Neural progenitor cell (in vitro differentiated cells): Measurements from ENCODE around the gene ANGPTL2. TPM values are rescaled to one million over a fixed set of nuclear protein-coding genes. Genes with fewer than 3 reads are reported as not detected.

Experiments
- DNase-seq: peaks from one replicate; pipeline ENCODE4 v3.0.0-alpha.2; 2016; ENCODE audit warnings: low spot score
- H2AFZ ChIP-seq: fragments of 200-600 bp; sonication (generic); replicated peaks from 2 replicates; pipeline ENCODE4 v1.6.1; 2016; ENCODE audit warnings: antibody characterized with exemption
- H3F3A ChIP-seq: fragments of 200-600 bp; sonication (generic); 2 replicates; pipeline ENCODE4 v1.6.1; 2016; ENCODE audit warnings: antibody characterized with exemption, low read depth
- H3K27ac ChIP-seq: fragments of 200-600 bp; sonication (generic); 2 replicates; pipeline ENCODE4 v1.5.1; 2016; ENCODE audit warnings: mild to moderate bottlenecking
- H3K27me3 ChIP-seq: fragments of 200-600 bp; sonication (generic); 2 replicates; pipeline ENCODE4 v1.6.1; 2016; ENCODE audit warnings: mild to moderate bottlenecking, moderate library complexity
- H3K36me3 ChIP-seq: fragments of 200-600 bp; sonication (generic); 2 replicates; pipeline ENCODE4 v1.5.1; 2016
- H3K4me1 ChIP-seq: fragments of 200-600 bp; sonication (generic); 2 replicates; pipeline ENCODE4 v1.6.1; 2016; ENCODE audit warnings: mixed run types
- H3K4me2 ChIP-seq: fragments of 200-600 bp; sonication (generic); 2 replicates; pipeline ENCODE4 v1.6.1; 2016
- H3K4me3 ChIP-seq: fragments of 200-600 bp; sonication (generic); 2 replicates; pipeline ENCODE4 v1.5.1; 2016
- H3K79me2 ChIP-seq: fragments of 200-600 bp; sonication (generic); 2 replicates; pipeline ENCODE4 v1.6.1; 2016; ENCODE audit warnings: low read depth
- H3K9ac ChIP-seq: fragments of 200-600 bp; sonication (generic); 2 replicates; pipeline ENCODE4 v1.6.1; 2016
- H3K9me3 ChIP-seq: fragments of 200-600 bp; sonication (generic); 2 replicates; pipeline ENCODE4 v1.5.1; 2016; ENCODE audit warnings: low read depth
- H4K20me1 ChIP-seq: fragments of 200-600 bp; sonication (generic); 2 replicates; pipeline ENCODE4 v1.6.1; 2016; ENCODE audit warnings: low read depth
- H3K27ac Mint-ChIP-seq: 3 replicates; pipeline ENCODE4 v1.8.0; 2021; ENCODE audit warnings: mixed read lengths
- H3K27me3 Mint-ChIP-seq: 2 replicates; pipeline ENCODE4 v1.8.0; 2022; ENCODE audit warnings: low read depth, mild to moderate bottlenecking, inconsistent platforms, moderate library complexity, mixed read lengths; ENCODE audit not compliant: insufficient read depth
- H3K36me3 Mint-ChIP-seq: 3 replicates; pipeline ENCODE4 v1.8.0; 2021; ENCODE audit warnings: mixed read lengths
- H3K4me1 Mint-ChIP-seq: 3 replicates; pipeline ENCODE4 v1.8.0; 2021; ENCODE audit warnings: mixed read lengths
- H3K4me3 Mint-ChIP-seq: 3 replicates; pipeline ENCODE4 v1.8.0; 2021; ENCODE audit warnings: mild to moderate bottlenecking, moderate library complexity, mixed read lengths
- H3K9me3 Mint-ChIP-seq: 3 replicates; pipeline ENCODE4 v1.8.0; 2020; ENCODE audit warnings: mixed read lengths
- EZH2 ChIP-seq: fragments of 200-600 bp; sonication (generic); IDR thresholded peaks from 2 replicates; pipeline ENCODE4 v1.6.1; 2017; ENCODE audit warnings: antibody characterized with exemption, mild to moderate bottlenecking, moderate library complexity
- EZH2phosphoT487 ChIP-seq: fragments of 200-600 bp; sonication (generic); IDR thresholded peaks from 2 replicates; pipeline ENCODE4 v1.6.1; 2017; ENCODE audit warnings: antibody characterized with exemption
- total RNA-seq: library from RNA; depleted of rRNA; stranded (reverse); fragments of >200 nt; gene quantifications from 2 replicates; pipeline ENCODE4 v1.2.3, GENCODE V29; 2015; ENCODE audit warnings: low replicate concordance
- TF ChIP-seq, protein P1 (sequence below): fragments of 200-600 bp; sonication (generic); IDR thresholded peaks from 2 replicates; pipeline ENCODE4 v1.5.1; 2017; ENCODE audit warnings: antibody characterized with exemption, mild to moderate bottlenecking

ANGPTL2 gene
- total RNA-seq, 1 donor from 2014 or later, result 7.6 TPM

DNA sequence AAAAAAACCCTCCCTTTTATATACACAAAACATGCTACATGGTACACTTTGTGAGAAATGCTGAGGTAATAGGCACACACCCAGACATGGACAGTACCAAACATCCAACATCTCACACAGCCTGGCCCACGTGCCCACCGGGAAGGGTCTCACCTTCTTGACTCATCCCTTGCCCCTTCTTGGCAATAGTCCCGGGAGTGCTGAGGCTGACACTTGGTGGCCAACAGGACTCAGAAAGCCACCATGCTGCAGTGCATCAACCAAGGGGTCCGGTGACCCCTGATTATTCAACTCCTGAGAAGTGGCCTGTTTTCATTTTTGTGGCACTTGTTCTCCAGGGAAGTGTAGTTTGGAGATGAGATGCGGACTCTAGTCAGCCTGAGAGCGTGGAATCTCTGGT, 35.0 kb downstream of the ANGPTL2 start:
- Histone ChIP-seq H3K4me1 (no peaks in the 10 kb centered on the region), H3F3A (no peaks in the 10 kb centered on the region), H4K20me1 (no peaks in the 10 kb centered on the region), H3K79me2 (no peaks in the 10 kb centered on the region), H3K36me3 (no peaks in the 10 kb centered on the region), H3K4me2 (no peak overlapping the region), H3K27me3 (no peaks in the 10 kb centered on the region), H3K4me3 (no peak overlapping the region), H3K9me3 (no peaks in the 10 kb centered on the region), H3K27ac (no peak overlapping the region), H3K9ac (no peak overlapping the region), H2AFZ (no peak overlapping the region)
- H3K27ac Mint-ChIP-seq, result no peak overlapping the region
- H3K4me1 Mint-ChIP-seq, result no peaks in the 10 kb centered on the region
- no peak for DNase-seq
- H3K27me3 Mint-ChIP-seq, result peaks cover under 1% of the 10 kb centered on the region
- TF ChIP-seq EZH2phosphoT487 (no peak), EZH2 (no peak)
- TF ChIP-seq, protein P1, sequence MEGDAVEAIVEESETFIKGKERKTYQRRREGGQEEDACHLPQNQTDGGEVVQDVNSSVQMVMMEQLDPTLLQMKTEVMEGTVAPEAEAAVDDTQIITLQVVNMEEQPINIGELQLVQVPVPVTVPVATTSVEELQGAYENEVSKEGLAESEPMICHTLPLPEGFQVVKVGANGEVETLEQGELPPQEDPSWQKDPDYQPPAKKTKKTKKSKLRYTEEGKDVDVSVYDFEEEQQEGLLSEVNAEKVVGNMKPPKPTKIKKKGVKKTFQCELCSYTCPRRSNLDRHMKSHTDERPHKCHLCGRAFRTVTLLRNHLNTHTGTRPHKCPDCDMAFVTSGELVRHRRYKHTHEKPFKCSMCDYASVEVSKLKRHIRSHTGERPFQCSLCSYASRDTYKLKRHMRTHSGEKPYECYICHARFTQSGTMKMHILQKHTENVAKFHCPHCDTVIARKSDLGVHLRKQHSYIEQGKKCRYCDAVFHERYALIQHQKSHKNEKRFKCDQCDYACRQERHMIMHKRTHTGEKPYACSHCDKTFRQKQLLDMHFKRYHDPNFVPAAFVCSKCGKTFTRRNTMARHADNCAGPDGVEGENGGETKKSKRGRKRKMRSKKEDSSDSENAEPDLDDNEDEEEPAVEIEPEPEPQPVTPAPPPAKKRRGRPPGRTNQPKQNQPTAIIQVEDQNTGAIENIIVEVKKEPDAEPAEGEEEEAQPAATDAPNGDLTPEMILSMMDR, result no peak
- H3K4me3 Mint-ChIP-seq, result no peak overlapping the region
- no peaks in the 10 kb centered on the region for H3K9me3 Mint-ChIP-seq
- H3K36me3 Mint-ChIP-seq, result peaks cover 3% of the 10 kb centered on the region

DNA sequence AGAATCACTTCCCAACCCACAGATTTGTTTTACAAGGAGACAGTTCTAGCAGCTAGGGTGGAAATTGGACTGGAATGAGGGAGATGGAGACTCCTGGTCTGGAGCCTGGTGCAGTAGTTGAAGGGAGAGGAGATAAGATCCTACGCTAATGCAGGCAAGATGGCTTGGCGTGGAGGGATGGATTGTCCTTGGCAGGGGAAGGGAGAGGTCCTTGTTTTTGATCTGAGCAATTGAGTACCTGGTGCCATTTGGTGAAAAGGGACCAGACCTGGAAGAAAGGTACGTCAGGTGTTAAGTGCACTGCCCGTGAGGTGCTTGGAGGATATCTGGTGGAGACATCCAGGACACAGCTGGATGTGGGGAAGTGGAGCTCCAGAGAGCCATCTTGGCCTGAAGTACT, 35.7 kb downstream of the ANGPTL2 start:
- no peak overlapping the region for H3K4me3 Mint-ChIP-seq
- no peak overlapping the region for H3K4me2 ChIP-seq
- no peak overlapping the region for H2AFZ ChIP-seq
- H3K9me3 Mint-ChIP-seq, result no peaks in the 10 kb centered on the region
- H3K27ac ChIP-seq, result no peak overlapping the region
- peaks cover 2% of the 10 kb centered on the region for H3K27me3 Mint-ChIP-seq
- no peaks in the 10 kb centered on the region for H3F3A ChIP-seq
- no peak for TF ChIP-seq EZH2phosphoT487
- no peak for TF ChIP-seq EZH2
- TF ChIP-seq, protein P1, result no peak
- no peaks in the 10 kb centered on the region for H3K4me1 ChIP-seq
- no peaks in the 10 kb centered on the region for H3K9me3 ChIP-seq
- no peak overlapping the region for H3K27ac Mint-ChIP-seq
- no peaks in the 10 kb centered on the region for H3K36me3 ChIP-seq
- peaks cover 3% of the 10 kb centered on the region for H3K36me3 Mint-ChIP-seq
- H3K27me3 ChIP-seq, result no peaks in the 10 kb centered on the region
- no peak overlapping the region for H3K9ac ChIP-seq
- no peaks in the 10 kb centered on the region for H3K79me2 ChIP-seq
- H3K4me3 ChIP-seq, result no peak overlapping the region
- no peak for DNase-seq
- H4K20me1 ChIP-seq, result no peaks in the 10 kb centered on the region
- H3K4me1 Mint-ChIP-seq, result no peaks in the 10 kb centered on the region

DNA sequence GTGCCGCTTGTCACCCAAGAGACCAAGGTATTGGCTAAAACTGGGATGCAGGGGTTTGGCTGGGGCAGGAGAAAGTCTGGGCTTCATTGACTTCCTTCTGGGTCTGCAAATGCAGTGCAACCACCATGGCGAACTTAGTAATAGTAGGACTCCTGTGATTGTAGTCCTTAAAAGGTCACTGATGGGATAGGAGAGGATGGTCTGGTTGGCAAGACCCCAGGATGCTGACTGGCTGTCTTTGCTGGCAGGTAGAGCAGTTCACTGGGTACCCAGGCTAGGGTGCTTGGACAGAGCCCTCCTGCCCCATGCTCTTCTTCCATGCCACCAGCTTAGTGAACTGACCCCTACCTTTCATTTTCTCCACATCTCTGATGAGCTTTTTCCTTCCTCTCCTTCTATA, 37.2 kb downstream of the ANGPTL2 start:
- Mint-ChIP-seq H3K4me1 (no peaks in the 10 kb centered on the region), H3K9me3 (no peaks in the 10 kb centered on the region), H3K27me3 (peaks cover 2% of the 10 kb centered on the region), H3K27ac (no peak overlapping the region), H3K4me3 (no peak overlapping the region), H3K36me3 (peaks cover 3% of the 10 kb centered on the region)
- no peaks in the 10 kb centered on the region for H3K4me1 ChIP-seq
- no peak overlapping the region for H3K4me3 ChIP-seq
- H3K4me2 ChIP-seq, result no peak overlapping the region
- no peak for DNase-seq
- no peaks in the 10 kb centered on the region for H3K79me2 ChIP-seq
- no peak overlapping the region for H3K9ac ChIP-seq
- no peak overlapping the region for H3K27ac ChIP-seq
- TF ChIP-seq EZH2 (no peak), EZH2phosphoT487 (no peak)
- TF ChIP-seq, protein P1, result no peak
- H4K20me1 ChIP-seq, result no peaks in the 10 kb centered on the region
- no peak overlapping the region for H2AFZ ChIP-seq
- no peaks in the 10 kb centered on the region for H3K27me3 ChIP-seq
- H3K9me3 ChIP-seq, result no peaks in the 10 kb centered on the region
- H3F3A ChIP-seq, result no peaks in the 10 kb centered on the region
- no peaks in the 10 kb centered on the region for H3K36me3 ChIP-seq
